Endothelial cell of umbilical vein (primary cell): ENCODE data around the gene RIC8B. TPM values are rescaled to one million over a fixed set of nuclear protein-coding genes. Genes with fewer than 3 reads are reported as not detected.
A peak's percentile ranks its signal among the peaks of the same experiment; 100 is the strongest.

Source experiments
- BruUV-seq: library from RNA; stranded (reverse); fragments of 400-500 nt; replicated peaks from 2 replicates; lab custom pipeline; 2021; lab: Mats Ljungman, UMichigan
- CTCF ChIA-PET: fragments of 300-600, 350-600 bp; sonication (Branson Sonifier 250); formaldehyde crosslinking; loops from one replicate; lab custom pipeline; 2021; ENCODE audit warnings: antibody characterized with exemption, inconsistent platforms; lab: Charles Lee
- POLR2A ChIA-PET: fragments of 300-600, 350-600 bp; sonication (Branson Sonifier 250); formaldehyde crosslinking; loops from one replicate; lab custom pipeline; 2021; ENCODE audit warnings: antibody characterized with exemption, inconsistent platforms; lab: Charles Lee
- DNase-seq: peaks from one replicate; pipeline ENCODE4 v3.0.0-alpha.2; 2011; ENCODE audit warnings: low read depth, low spot score
- FAIRE-seq: peaks from 2 replicates; lab custom pipeline; 2011; peaks lifted over from hg19 to GRCh38; lab: Jason Lieb, UNC
- H2AFZ ChIP-seq: 2 replicates; pipeline ENCODE4 v1.6.0; 2012; ENCODE audit warnings: low read depth, low read length, control low read depth, inconsistent platforms
- H3K27ac ChIP-seq: 2 replicates; pipeline ENCODE4 v1.5.1; 2011; ENCODE audit warnings: low read depth, mild to moderate bottlenecking, control low read depth, low read length, moderate library complexity; ENCODE audit not compliant: insufficient read depth
- H3K27me3 ChIP-seq, 2 experiments: 2 replicates each; pipeline versions ENCODE4 v1.6.0 to v1.6.1; 2011; ENCODE audit warnings: low read length in 2 of 2, mixed read lengths in 1 of 2; ENCODE audit not compliant: control insufficient read depth in 2 of 2, insufficient read depth in 2 of 2
- H3K36me3 ChIP-seq, 2 experiments: 2 replicates in 1 of 2; 3 replicates in 1 of 2; pipeline ENCODE4 v1.5.1; 2011; ENCODE audit warnings: low read length in 2 of 2, mild to moderate bottlenecking in 1 of 2, moderate library complexity in 1 of 2; ENCODE audit not compliant: control insufficient read depth in 2 of 2, insufficient read depth in 2 of 2; ENCODE audit errors: extremely low read depth in 1 of 2
- H3K4me1 ChIP-seq: 3 replicates; pipeline ENCODE4 v1.5.1; 2011; ENCODE audit warnings: mild to moderate bottlenecking, low read length; ENCODE audit not compliant: control insufficient read depth, insufficient read depth; ENCODE audit errors: extremely low read depth
- H3K4me2 ChIP-seq: 2 replicates; pipeline ENCODE4 v1.6.1; 2011; ENCODE audit warnings: low read length, control low read depth, mixed read lengths; ENCODE audit not compliant: insufficient read depth
- H3K4me3 ChIP-seq, 3 experiments: fragments of 200-600 bp in 1 of 3; sonication (generic), shearing (Covaris generic) in 1 of 3; replicated peaks in 1 of 3; 2 replicates each; pipeline ENCODE4 v1.5.1; 2011 to 2016; ENCODE audit warnings: control low read depth in 3 of 3, low read length in 3 of 3, mild to moderate bottlenecking in 2 of 3, inconsistent platforms in 1 of 3, low read depth in 1 of 3, moderate library complexity in 1 of 3; ENCODE audit not compliant: insufficient read depth in 1 of 3
- H3K79me2 ChIP-seq: 2 replicates; pipeline ENCODE4 v1.6.0; 2012; ENCODE audit warnings: low read length, inconsistent platforms; ENCODE audit not compliant: control insufficient read depth, insufficient read depth
- H3K9ac ChIP-seq: replicated peaks from 2 replicates; pipeline ENCODE3; 2011; ENCODE audit warnings: low read length, control low read depth; ENCODE audit not compliant: insufficient read depth; ENCODE audit errors: extremely low read depth
- H3K9me1 ChIP-seq: replicated peaks from 3 replicates; pipeline ENCODE4 v1.6.0; 2011; ENCODE audit warnings: mild to moderate bottlenecking, low read length; ENCODE audit not compliant: control insufficient read depth, insufficient read depth; ENCODE audit errors: extremely low read depth
- H3K9me3 ChIP-seq: replicated peaks from 2 replicates; pipeline ENCODE4 v1.5.1; 2012; ENCODE audit warnings: low read length, inconsistent platforms; ENCODE audit not compliant: control insufficient read depth, insufficient read depth
- H4K20me1 ChIP-seq: replicated peaks from 2 replicates; pipeline ENCODE3; 2011; ENCODE audit warnings: mild to moderate bottlenecking, low read length; ENCODE audit not compliant: control insufficient read depth, insufficient read depth; ENCODE audit errors: extremely low read depth
- EZH2 ChIP-seq: IDR thresholded peaks from 2 replicates; pipeline ENCODE4 v1.6.1; 2012; ENCODE audit warnings: borderline replicate concordance, low read depth, mild to moderate bottlenecking, moderate library complexity, low read length, inconsistent platforms; ENCODE audit not compliant: severe bottlenecking
- GATA2 ChIP-seq: IDR thresholded peaks from 2 replicates; pipeline ENCODE4 v1.7.0; 2011; ENCODE audit warnings: low read depth, mild to moderate bottlenecking, moderate library complexity, mixed read lengths, low read length; ENCODE audit not compliant: insufficient read length, insufficient read depth
- JUN ChIP-seq: IDR thresholded peaks from 2 replicates; pipeline ENCODE4 v1.6.1; 2011; ENCODE audit warnings: borderline replicate concordance, low read depth; ENCODE audit not compliant: insufficient read length, insufficient read depth
- MYC ChIP-seq: IDR thresholded peaks from one replicate; pipeline ENCODE4 v1.6.1; 2011; ENCODE audit warnings: mild to moderate bottlenecking, low read depth, low read length
- POLR2A ChIP-seq: IDR thresholded peaks from 2 replicates; pipeline ENCODE4 v1.6.1; 2012; ENCODE audit warnings: low read depth, mild to moderate bottlenecking, control low read depth, low read length
- dilution Hi-C: fragments of 300-500 bp; cut with MboI; formaldehyde crosslinking; loops from one replicate; pipeline ENCODE4 v1.15.0; 2019; ENCODE audit warnings: low sequenced_read_pairs; ENCODE audit not compliant: extremely low pct_ligation_motif_present
- intact Hi-C: fragments of 100-400 bp; cut with micrococcal nuclease; formaldehyde crosslinking; loops from one replicate; pipeline ENCODE4 v1.10.0; 2022
- polyA plus RNA-seq, 4 experiments: library from polyadenylated mRNA; depleted of rRNA in 3 of 4; stranded (reverse) in 3 of 4; unstranded in 1 of 4; fragments of >200 nt; gene quantifications; 2 replicates each; pipeline versions ENCODE4 v1.2.1 to v1.2.3, GENCODE V29; 2011 to 2012; ENCODE audit warnings: missing spikeins in 1 of 4
- total RNA-seq: library from RNA; stranded (reverse); gene quantifications from 2 replicates; pipeline ENCODE4 v1.2.3, GENCODE V29; 2021
- TF ChIP-seq, protein P1 (sequence below), 2 donors: IDR thresholded peaks; 1 replicate in 1 of 2; 2 replicates in 1 of 2; pipeline ENCODE4 v1.5.1; 2011; ENCODE audit warnings: low read length in 2 of 2, mild to moderate bottlenecking in 2 of 2, moderate library complexity in 2 of 2, control low read depth in 1 of 2, inconsistent platforms in 1 of 2, low read depth in 1 of 2; ENCODE audit not compliant: insufficient read depth in 1 of 2; ENCODE audit errors: extremely low read depth in 1 of 2

Gene RIC8B
- total and polyA plus RNA-seq, 2 donors (not counting 3 experiments of a cell fraction or from before 2014, with no cell fraction given) = 4.1 to 13.7 TPM

DNA sequence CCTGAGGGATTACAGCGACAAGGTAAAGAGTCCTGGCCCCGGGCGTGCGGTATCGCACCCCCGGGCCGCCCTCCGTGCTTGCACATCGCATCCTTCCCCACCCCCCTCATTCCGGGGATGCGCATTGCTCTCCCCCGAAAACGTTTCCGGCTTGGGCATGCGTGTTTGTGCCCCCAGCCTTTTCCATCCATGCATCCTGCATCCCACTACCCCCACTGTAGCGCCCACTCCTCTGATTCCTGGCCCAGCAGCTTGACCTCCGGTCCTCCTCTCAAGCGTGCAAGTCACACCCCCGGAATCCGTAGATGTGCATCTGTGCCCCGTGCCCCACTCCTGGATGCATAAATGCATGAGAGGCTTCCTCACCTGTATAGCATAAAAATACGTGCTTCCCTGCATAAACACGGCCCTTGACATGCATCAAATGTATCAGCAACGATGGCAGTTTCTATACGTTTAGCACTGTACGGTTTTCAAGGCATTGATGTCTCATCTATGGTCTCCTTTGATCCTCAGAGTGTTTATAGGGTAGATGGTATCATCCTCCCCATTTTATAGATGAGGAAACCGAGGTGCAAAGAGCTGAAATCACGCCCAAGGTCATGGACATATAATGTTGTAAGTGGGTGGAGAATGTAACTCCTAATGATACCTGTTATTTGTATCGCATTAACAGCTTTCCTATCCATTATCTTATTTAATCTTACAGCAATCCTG, 484 bp downstream of the RIC8B start:
- POLR2A ChIA-PET = interaction anchor here (0.7 to 1.0 kb wide), 2 partner anchors 16 to 181 kb away, joined by 4 read pairs; partner anchors contain the start of gene TMEM263
- Histone ChIP-seq H3K4me2 (peak overlapping the region; percentile 53), H2AFZ (peak overlapping the region; percentile 83), H3K79me2 (peaks cover 38% of the 10 kb centered on the region), H3K4me1 (peaks cover 12% of the 10 kb centered on the region), H3K9me3 (no peaks in the 10 kb centered on the region), H3K27me3 (no peaks in the 10 kb centered on the region), H3K4me3 (peak overlapping the region; percentile 52 to 84 (median 74)), H3K36me3 (no peaks in the 10 kb centered on the region), H3K9me1 (no peaks in the 10 kb centered on the region), H4K20me1 (no peaks in the 10 kb centered on the region), H3K9ac (peak overlapping the region; percentile 96), H3K27ac (peak overlapping the region; percentile 91)
- no TSS peak for BruUV-seq
- intact Hi-C loops = loop anchor here (1.0 to 5.0 kb wide), 6 partner anchors 66 to 528 kb away; partner anchors contain the start of genes CKAP4, CRY1, POLR3B and TCP11L2
- CTCF ChIA-PET = interaction anchor here (1.0 kb wide), 1 partner anchor 10 kb away, joined by 3 read pairs; no protein-coding TSS in a partner anchor
- no peak for TF ChIP-seq MYC
- no peak for TF ChIP-seq GATA2
- TF ChIP-seq EZH2 = no peak
- no peak for TF ChIP-seq POLR2A
- no peak for TF ChIP-seq JUN
- no peak for FAIRE-seq
- dilution Hi-C loops = no loop called here
- peak; percentile 16 for DNase-seq

DNA sequence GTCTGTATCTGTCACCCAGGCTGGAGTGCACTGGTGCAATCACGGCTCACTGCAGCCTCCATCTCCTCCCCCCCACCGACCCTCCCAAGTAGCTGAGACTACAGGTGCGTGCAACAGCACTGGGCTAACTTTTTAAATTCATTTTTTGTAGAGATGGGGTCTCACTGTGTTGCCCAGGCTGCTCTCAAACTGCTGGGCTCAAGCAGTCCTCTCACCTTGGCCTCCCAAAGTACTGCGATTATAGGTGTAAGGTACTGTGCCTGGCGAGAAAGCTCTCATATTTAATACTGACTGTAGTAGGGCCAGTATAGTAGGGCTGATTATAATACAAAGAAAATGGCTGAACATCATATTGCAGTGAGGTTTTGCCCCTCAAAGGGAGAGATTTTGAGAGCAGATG, 2.4 kb downstream of the RIC8B start:
- Histone ChIP-seq H4K20me1 (no peaks in the 10 kb centered on the region), H2AFZ (no peak overlapping the region), H3K9me1 (no peaks in the 10 kb centered on the region), H3K79me2 (peaks cover 40% of the 10 kb centered on the region), H3K27me3 (no peaks in the 10 kb centered on the region), H3K4me2 (no peak overlapping the region), H3K9me3 (no peaks in the 10 kb centered on the region), H3K4me1 (peaks cover 12% of the 10 kb centered on the region), H3K4me3 (no peak overlapping the region), H3K9ac (no peak overlapping the region), H3K36me3 (no peaks in the 10 kb centered on the region), H3K27ac (no peak overlapping the region)
- FAIRE-seq = no peak
- TF ChIP-seq JUN (no peak), GATA2 (no peak), MYC (no peak)
- TF ChIP-seq, protein P1, sequence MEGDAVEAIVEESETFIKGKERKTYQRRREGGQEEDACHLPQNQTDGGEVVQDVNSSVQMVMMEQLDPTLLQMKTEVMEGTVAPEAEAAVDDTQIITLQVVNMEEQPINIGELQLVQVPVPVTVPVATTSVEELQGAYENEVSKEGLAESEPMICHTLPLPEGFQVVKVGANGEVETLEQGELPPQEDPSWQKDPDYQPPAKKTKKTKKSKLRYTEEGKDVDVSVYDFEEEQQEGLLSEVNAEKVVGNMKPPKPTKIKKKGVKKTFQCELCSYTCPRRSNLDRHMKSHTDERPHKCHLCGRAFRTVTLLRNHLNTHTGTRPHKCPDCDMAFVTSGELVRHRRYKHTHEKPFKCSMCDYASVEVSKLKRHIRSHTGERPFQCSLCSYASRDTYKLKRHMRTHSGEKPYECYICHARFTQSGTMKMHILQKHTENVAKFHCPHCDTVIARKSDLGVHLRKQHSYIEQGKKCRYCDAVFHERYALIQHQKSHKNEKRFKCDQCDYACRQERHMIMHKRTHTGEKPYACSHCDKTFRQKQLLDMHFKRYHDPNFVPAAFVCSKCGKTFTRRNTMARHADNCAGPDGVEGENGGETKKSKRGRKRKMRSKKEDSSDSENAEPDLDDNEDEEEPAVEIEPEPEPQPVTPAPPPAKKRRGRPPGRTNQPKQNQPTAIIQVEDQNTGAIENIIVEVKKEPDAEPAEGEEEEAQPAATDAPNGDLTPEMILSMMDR (IDR thresholded peaks at IDR 0.05; ENCODE audit: extremely low read depth in 1 of 2, insufficient read depth in 1 of 2, low read depth in 1 of 2, low read length in 2 of 2) = no peak
- dilution Hi-C loops (no loop called here), intact Hi-C loops (no loop called here)
- no peak for DNase-seq
- ChIA-PET POLR2A (no interaction called here), CTCF (no interaction called here)
- BruUV-seq = no TSS peak
